HEK293T (cell line): ENCODE results near the gene LMNB1.
"Not testable (repeated sequence)": the region's sequence is repeated elsewhere in the genome, so short reads cannot be mapped to it uniquely, and the experiment has no call there.

Source experiments
- CTCF ChIA-PET: fragments of 350-600 bp; formaldehyde crosslinking; extraction: SDS; loops from one replicate; lab custom pipeline; 2021; ENCODE audit warnings: antibody characterized with exemption, inconsistent platforms; lab: Yijun Ruan, JAX
- POLR2A ChIA-PET: fragments of 350-600 bp; formaldehyde crosslinking; extraction: SDS; loops from one replicate; lab custom pipeline; 2020; ENCODE audit warnings: antibody characterized with exemption, inconsistent platforms; lab: Yijun Ruan, JAX
- DNase-seq: peaks from one replicate; pipeline ENCODE4 v3.0.0; 2012; ENCODE audit warnings: mixed read lengths; ENCODE audit errors: extremely low spot score
- ARNT ChIP-seq: fragments of 450-650 bp; IDR thresholded peaks from 2 replicates; pipeline ENCODE4 v1.6.1; 2017; ENCODE audit warnings: mild to moderate bottlenecking
- BHLHE40 ChIP-seq: fragments of 450-650 bp; IDR thresholded peaks from 2 replicates; pipeline ENCODE4 v1.6.1; 2016; ENCODE audit warnings: mild to moderate bottlenecking, moderate library complexity, borderline replicate concordance
- CTBP1 ChIP-seq: fragments of 450-650 bp; IDR thresholded peaks from 2 replicates; pipeline ENCODE4 v1.6.1; 2016; ENCODE audit warnings: borderline replicate concordance
- ELF4 ChIP-seq: fragments of 450-650 bp; IDR thresholded peaks from 2 replicates; pipeline ENCODE4 v1.6.1; 2017; ENCODE audit warnings: antibody characterized with exemption
- FOXA1 ChIP-seq: fragments of 450-650 bp; IDR thresholded peaks from 2 replicates; pipeline ENCODE4 v1.6.1; 2016; ENCODE audit warnings: mild to moderate bottlenecking
- FOXK2 ChIP-seq: fragments of 450-650 bp; IDR thresholded peaks from 2 replicates; pipeline ENCODE4 v1.6.1; 2016; ENCODE audit warnings: mild to moderate bottlenecking
- FOXM1 ChIP-seq: fragments of 450-650 bp; IDR thresholded peaks from 2 replicates; pipeline ENCODE4 v1.6.1; 2017; ENCODE audit warnings: mild to moderate bottlenecking, borderline replicate concordance
- HDGF ChIP-seq: fragments of 450-650 bp; IDR thresholded peaks from 2 replicates; pipeline ENCODE4 v1.6.1; 2017; ENCODE audit warnings: antibody characterized with exemption, borderline replicate concordance
- L3MBTL2 ChIP-seq: fragments of 450-650 bp; conservative IDR thresholded peaks from 2 replicates; pipeline ENCODE4 v1.6.1; 2016; ENCODE audit warnings: mild to moderate bottlenecking
- LEF1 ChIP-seq: fragments of 450-650 bp; IDR thresholded peaks from 2 replicates; pipeline ENCODE4 v1.6.1; 2017; ENCODE audit warnings: mild to moderate bottlenecking, borderline replicate concordance
- NFRKB ChIP-seq: fragments of 450-650 bp; IDR thresholded peaks from 2 replicates; pipeline ENCODE4 v1.6.1; 2016; ENCODE audit warnings: mild to moderate bottlenecking, moderate library complexity
- PKNOX1 ChIP-seq: fragments of 450-650 bp; IDR thresholded peaks from 2 replicates; pipeline ENCODE4 v1.6.1; 2016
- SP1 ChIP-seq: fragments of 450-650 bp; IDR thresholded peaks from 2 replicates; pipeline ENCODE4 v1.6.1; 2017
- SUZ12 ChIP-seq: fragments of 450-650 bp; IDR thresholded peaks from 2 replicates; pipeline ENCODE4 v1.6.1; 2016; ENCODE audit warnings: mild to moderate bottlenecking
- TARDBP ChIP-seq: fragments of 450-650 bp; IDR thresholded peaks from 2 replicates; pipeline ENCODE4 v1.6.1; 2016
- ZNF384 ChIP-seq: fragments of 450-650 bp; IDR thresholded peaks from 2 replicates; pipeline ENCODE4 v1.6.1; 2016

Gene LMNB1

DNA sequence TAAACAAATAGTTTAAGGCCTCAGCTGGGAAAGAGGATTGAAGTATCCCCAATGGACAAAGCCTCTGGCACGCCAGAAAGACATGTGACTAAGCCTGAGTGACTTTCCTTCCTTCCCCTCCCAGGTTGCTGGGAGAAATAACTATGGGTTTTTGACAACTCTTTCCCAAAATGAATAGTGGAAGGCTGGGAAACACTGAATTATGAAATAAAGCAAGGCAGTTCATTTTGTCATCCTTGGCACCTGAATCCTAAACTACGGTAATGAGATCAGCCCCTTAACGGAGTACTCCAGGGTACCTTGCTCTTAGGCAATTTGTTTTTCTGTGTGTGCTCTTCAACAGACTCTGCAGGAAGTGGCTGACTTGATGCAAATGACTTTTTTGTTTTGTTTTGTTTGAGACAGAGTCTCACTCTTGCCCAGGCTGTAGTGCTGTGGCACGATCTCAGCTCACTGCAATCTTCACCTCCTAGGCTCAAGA is 75.2 kb downstream of the LMNB1 start:
- no peak for DNase-seq
- CTCF ChIA-PET = no interaction called here
- POLR2A ChIA-PET = no interaction called here
- no peak for TF ChIP-seq ELF4
- no peak for TF ChIP-seq SUZ12
- TF ChIP-seq TARDBP = no peak
- TF ChIP-seq SP1 = no peak
- TF ChIP-seq HDGF = no peak
- no peak for TF ChIP-seq BHLHE40
- TF ChIP-seq PKNOX1 = no peak
- no peak for TF ChIP-seq ZNF384
- no peak for TF ChIP-seq L3MBTL2
- no peak for TF ChIP-seq NFRKB
- no peak for TF ChIP-seq FOXK2
- no peak for TF ChIP-seq FOXA1
- TF ChIP-seq CTBP1 = no peak
- no peak for TF ChIP-seq ARNT
- no peak for TF ChIP-seq FOXM1
- TF ChIP-seq LEF1 = no peak

DNA sequence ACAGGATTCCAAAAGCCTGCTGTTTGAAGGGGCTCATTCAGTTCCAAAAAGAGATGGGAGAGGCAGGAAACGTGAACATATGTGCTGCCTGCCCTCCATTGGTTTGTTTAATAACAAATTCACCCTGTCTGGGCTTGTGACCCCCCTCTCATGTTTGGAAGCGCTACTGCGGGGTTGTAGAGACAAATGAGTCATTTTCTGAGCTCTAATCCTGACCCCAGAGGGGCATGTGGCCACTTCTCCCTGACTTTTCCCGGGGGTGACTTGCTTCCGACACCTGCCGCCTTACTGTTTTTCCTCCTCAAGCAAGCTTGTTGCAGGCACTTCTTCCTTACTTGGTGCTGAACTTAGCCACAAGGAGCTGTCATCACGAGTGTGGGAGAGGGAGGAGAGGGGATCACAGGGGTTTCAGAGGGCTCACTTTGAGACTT is 75.9 kb downstream of the LMNB1 start:
- ChIA-PET CTCF (no interaction called here), POLR2A (no interaction called here)
- no peak for TF ChIP-seq CTBP1
- TF ChIP-seq L3MBTL2 = no peak
- no peak for TF ChIP-seq TARDBP
- no peak for TF ChIP-seq ZNF384
- no peak for TF ChIP-seq FOXK2
- TF ChIP-seq HDGF = no peak
- TF ChIP-seq BHLHE40 = no peak
- TF ChIP-seq FOXA1 = no peak
- no peak for TF ChIP-seq SUZ12
- no peak for DNase-seq

GRCh38 chr5:126853541-126854307 is 76.8 kb downstream of the LMNB1 start:
- DNase-seq, CTCF ChIA-PET: not testable (repeated sequence)
- POLR2A ChIA-PET = interaction anchor here (1.1 kb wide), 1 partner anchor 76 kb away, joined by 3 read pairs; no protein-coding TSS in a partner anchor

- POLR2A ChIA-PET = interaction anchor here (1.1 kb wide), 1 partner anchor 77 kb away, joined by 3 read pairs; no protein-coding TSS in a partner anchor
- DNase-seq = no peak
- CTCF ChIA-PET = no interaction called here
- TF ChIP-seq CTBP1 (no peak), BHLHE40 (no peak), ARNT (no peak), NFRKB (no peak), TARDBP (no peak), FOXK2 (no peak), FOXA1 (no peak), ZNF384 (no peak), ELF4 (no peak), PKNOX1 (no peak), SP1 (no peak), HDGF (no peak), FOXM1 (no peak)
These were observed 77.7 kb downstream of the LMNB1 start for GRCh38 chr5:126854526-126855110.

GRCh38 chr5:126855266-126855665 is 78.3 kb downstream of the LMNB1 start:
- TF ChIP-seq L3MBTL2 = no peak
- no peak for TF ChIP-seq SP1
- no peak for TF ChIP-seq FOXK2
- no peak for TF ChIP-seq SUZ12
- TF ChIP-seq TARDBP = no peak
- TF ChIP-seq CTBP1 = no peak
- TF ChIP-seq BHLHE40 = no peak
- TF ChIP-seq PKNOX1 = no peak
- no peak for TF ChIP-seq ELF4
- TF ChIP-seq FOXM1 = no peak
- no peak for DNase-seq
- CTCF ChIA-PET = no interaction called here
- POLR2A ChIA-PET = no interaction called here
